ENCODE measurements around the gene SPATA31C1.

Gene SPATA31C1

DNA sequence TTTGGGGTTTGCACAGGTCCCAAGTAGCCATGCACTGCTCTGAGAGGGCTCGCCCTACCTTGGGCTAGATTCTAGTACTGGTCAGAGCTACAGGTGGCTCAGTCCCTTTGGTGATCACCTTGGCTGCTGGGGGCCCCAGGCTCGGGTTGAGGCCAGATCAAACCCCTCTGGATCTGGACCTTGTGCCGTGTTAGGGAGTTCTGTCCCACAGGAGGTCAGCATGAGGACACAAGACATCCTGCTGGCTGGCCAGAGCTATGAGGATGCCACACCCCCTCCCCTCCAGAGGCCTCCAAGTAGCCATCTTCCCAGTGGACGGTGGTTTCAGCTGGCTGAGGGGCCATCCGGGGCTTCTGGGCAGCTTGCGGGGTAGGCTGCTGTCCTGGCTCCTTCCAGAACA lies 46.0 kb downstream of the SPATA31C1 start:
- no peaks in the 10 kb centered on the region for H3K4me1 ChIP-seq (ENCODE audit: control insufficient read depth, insufficient read depth, low read length, poor library complexity, severe bottlenecking)
- H3K4me3 ChIP-seq (ENCODE audit: extremely low read depth, insufficient read depth, low read length, poor library complexity, severe bottlenecking): no peak overlapping the region
- H3K27ac ChIP-seq (ENCODE audit: low read depth, low read length, severe bottlenecking): no peak overlapping the region
- H3K9me3 ChIP-seq (ENCODE audit: control insufficient read depth, low read length): peaks cover 19% of the 10 kb centered on the region
- H3K36me3 ChIP-seq (ENCODE audit: control insufficient read depth, insufficient read depth, low read length): peaks cover 3% of the 10 kb centered on the region
- 85 to 90% methylated on average over 4 to 6 of the region's 6 CpGs for WGBS, 2 experiments (ENCODE audit: insufficient coverage in 2 of 2)

DNA sequence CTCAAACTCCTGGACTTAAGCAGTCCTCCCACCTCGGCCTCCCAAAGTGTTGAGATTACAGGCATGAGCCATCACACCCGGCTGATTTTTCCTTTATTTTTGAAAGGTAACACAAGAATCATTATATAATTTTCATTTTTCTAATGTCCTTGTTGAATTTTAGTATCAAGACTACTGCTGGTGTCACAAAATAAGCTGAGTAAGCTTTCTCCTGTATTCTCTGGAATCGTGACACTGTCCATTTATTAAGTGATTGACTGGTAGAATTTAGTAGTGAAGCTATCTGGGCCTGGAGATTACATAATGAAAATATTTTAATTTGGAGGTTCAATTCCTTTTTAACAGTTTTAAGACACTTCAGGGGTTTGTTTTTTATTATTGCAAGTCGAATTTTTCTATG lies 47.1 kb downstream of the SPATA31C1 start:
- H3K9me3 ChIP-seq (ENCODE audit: control insufficient read depth, low read length): peaks cover 9% of the 10 kb centered on the region
- no peak overlapping the region for H3K4me3 ChIP-seq (ENCODE audit: extremely low read depth, insufficient read depth, low read length, poor library complexity, severe bottlenecking)
- H3K27ac ChIP-seq (ENCODE audit: low read depth, low read length, severe bottlenecking): no peak overlapping the region
- 40% methylated on average over 1 of the region's 4 CpGs; no CpG with 5 or more reads in 1 of the 2 experiments for WGBS, 2 experiments (ENCODE audit: insufficient coverage in 2 of 2)
- peaks cover 3% of the 10 kb centered on the region for H3K36me3 ChIP-seq (ENCODE audit: control insufficient read depth, insufficient read depth, low read length)
- H3K4me1 ChIP-seq (ENCODE audit: control insufficient read depth, insufficient read depth, low read length, poor library complexity, severe bottlenecking): no peaks in the 10 kb centered on the region

DNA sequence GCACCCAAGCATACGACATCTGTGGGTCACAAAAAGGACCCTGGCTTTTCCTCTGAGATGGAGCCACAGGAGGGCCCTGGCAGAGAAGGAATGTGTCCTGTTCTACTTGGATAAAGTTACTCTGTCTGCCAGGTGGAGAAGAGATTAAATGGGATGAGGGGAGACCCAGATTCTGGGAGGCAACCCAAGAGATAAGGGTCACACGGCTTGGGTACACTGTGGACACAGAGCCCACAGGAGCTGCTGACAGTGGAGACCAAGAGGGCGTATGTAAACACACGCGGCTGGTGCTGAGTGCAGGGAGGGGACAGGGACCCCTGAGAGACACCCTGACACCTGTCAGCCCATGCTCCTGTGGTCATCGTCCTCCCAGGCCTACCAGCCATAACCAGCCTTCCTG lies 50.4 kb downstream of the SPATA31C1 start:
- H3K4me3 ChIP-seq (ENCODE audit: extremely low read depth, insufficient read depth, low read length, poor library complexity, severe bottlenecking): no peak overlapping the region
- no peaks in the 10 kb centered on the region for H3K4me1 ChIP-seq (ENCODE audit: control insufficient read depth, insufficient read depth, low read length, poor library complexity, severe bottlenecking)
- no peak overlapping the region for H3K27ac ChIP-seq (ENCODE audit: low read depth, low read length, severe bottlenecking)
- 84 to 89% methylated on average over 4 to 6 of the region's 6 CpGs for WGBS, 2 experiments (ENCODE audit: insufficient coverage in 2 of 2)
- H3K36me3 ChIP-seq (ENCODE audit: control insufficient read depth, insufficient read depth, low read length): peaks cover 3% of the 10 kb centered on the region
- H3K9me3 ChIP-seq (ENCODE audit: control insufficient read depth, low read length): no peaks in the 10 kb centered on the region

DNA sequence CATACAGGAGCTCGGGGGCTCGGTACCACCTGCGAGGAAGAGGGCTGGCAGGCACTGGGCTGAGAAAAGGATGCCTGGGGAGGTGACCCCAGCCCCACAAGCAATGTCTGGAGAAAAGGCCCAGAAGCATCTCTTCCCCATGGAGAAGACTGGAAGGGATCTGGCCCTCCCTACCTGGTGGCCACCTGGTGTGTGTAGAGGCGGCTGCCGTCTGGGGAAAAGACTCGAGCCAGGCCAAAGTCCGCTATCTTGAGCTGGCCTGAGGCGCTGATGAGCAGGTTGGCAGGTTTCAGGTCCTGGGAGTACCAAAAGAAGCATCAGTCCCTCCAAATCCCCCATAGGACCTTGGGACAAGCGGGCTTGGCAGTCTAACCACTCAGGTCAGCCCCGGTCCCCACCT lies 52.8 kb downstream of the SPATA31C1 start:
- no peaks in the 10 kb centered on the region for H3K4me1 ChIP-seq (ENCODE audit: control insufficient read depth, insufficient read depth, low read length, poor library complexity, severe bottlenecking)
- 84 to 98% methylated on average over 7 of the region's 10 CpGs for WGBS, 2 experiments (ENCODE audit: insufficient coverage in 2 of 2)
- H3K36me3 ChIP-seq (ENCODE audit: control insufficient read depth, insufficient read depth, low read length): peaks cover 3% of the 10 kb centered on the region

DNA sequence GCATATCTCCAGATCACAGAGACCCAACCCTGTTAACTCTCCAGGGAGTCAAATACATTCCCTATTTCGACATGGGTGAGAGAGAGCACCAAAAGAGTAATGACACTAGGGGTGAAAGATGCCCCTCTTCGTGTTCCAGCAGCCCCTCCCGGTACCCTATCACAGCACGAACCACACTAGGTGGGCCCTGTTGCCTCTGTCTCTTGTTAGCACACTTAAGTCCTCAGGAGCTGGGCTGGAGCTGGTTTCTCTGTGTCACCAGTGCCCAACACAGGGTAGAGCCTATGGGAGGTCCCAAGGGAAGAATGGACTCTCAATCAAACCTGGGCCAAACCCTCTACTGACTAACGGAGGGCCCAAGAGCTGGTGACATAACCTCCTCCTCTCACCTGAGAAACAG lies 55.4 kb downstream of the SPATA31C1 start:
- H3K36me3 ChIP-seq (ENCODE audit: control insufficient read depth, insufficient read depth, low read length): no peaks in the 10 kb centered on the region
- H3K4me1 ChIP-seq (ENCODE audit: control insufficient read depth, insufficient read depth, low read length, poor library complexity, severe bottlenecking): no peaks in the 10 kb centered on the region
- no peak overlapping the region for H3K27ac ChIP-seq (ENCODE audit: low read depth, low read length, severe bottlenecking)
- no peak overlapping the region for H3K4me3 ChIP-seq (ENCODE audit: extremely low read depth, insufficient read depth, low read length, poor library complexity, severe bottlenecking)
- H3K9me3 ChIP-seq (ENCODE audit: control insufficient read depth, low read length): no peaks in the 10 kb centered on the region
- 87 to 91% methylated on average over 4 of the region's 5 CpGs for WGBS, 2 experiments (ENCODE audit: insufficient coverage in 2 of 2)

More for the DNA sequence above, 52.8 kb downstream of the SPATA31C1 start:
- Histone ChIP-seq H3K4me3 (ENCODE audit: extremely low read depth, insufficient read depth, low read length, poor library complexity, severe bottlenecking) (no peak overlapping the region), H3K27ac (ENCODE audit: low read depth, low read length, severe bottlenecking) (no peak overlapping the region), H3K9me3 (ENCODE audit: control insufficient read depth, low read length) (no peaks in the 10 kb centered on the region)
